HG03442 (cell line): Measurements from ENCODE around the gene CC2D2A.
"Not testable (repeated sequence)": the region's sequence is repeated elsewhere in the genome, so short reads cannot be mapped to it uniquely, and the experiment has no call there.

Experiments used
- ATAC-seq: cut with Tn5 transposase; IDR thresholded peaks from one replicate; pipeline ENCODE4 v1.9.1; 2021; ENCODE audit warnings: mild to moderate bottlenecking, moderate library complexity; ENCODE audit not compliant: unreplicated experiment

The CC2D2A gene

GRCh38 chr4:15513545-15513944 lies 43.9 kb downstream of the CC2D2A start:
- ATAC-seq: no peak

DNA sequence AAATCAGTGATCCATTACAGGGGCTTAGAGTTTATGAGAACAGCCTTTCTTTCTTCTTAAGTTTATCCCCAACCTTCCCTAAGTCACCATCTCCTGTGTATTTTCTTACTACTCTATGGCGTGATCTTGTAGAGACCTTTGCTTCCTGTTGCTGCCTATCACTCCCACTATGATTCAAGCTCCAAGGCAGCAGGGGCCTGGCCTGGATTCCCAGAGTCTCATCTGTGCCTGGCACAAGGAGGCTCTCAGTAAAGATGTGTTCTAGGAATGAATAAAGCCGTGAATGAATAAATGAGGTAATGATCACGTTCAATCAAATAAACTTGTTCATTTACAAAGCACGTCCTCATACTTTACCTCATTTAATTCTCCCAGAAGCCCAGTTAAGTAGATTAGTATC lies 45.4 kb downstream of the CC2D2A start:
- ATAC-seq: no peak

DNA sequence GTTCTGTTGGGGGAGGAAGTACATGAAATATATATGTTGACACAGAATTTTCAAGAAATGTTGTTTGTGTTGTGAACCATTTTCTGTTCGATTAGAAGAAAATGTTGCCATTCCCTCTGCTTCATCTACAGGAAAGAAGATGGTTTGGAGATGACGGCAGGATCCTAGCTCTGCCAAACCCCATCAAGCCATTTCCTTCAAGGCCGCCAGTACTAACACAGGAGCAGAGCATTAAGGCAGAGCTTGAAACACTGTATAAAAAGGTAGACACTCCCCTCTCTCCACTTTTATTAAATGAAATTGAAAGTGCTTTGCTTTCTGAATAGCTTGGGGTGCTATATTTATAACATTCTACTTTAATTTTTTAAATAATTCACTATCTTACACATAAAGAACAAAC lies 46.8 kb downstream of the CC2D2A start:
- no peak for ATAC-seq

- ATAC-seq: not testable (repeated sequence)
Observed at GRCh38 chr4:15517681-15518080, 48.0 kb downstream of the CC2D2A start.

GRCh38 chr4:15521442-15522039 lies 51.9 kb downstream of the CC2D2A start:
- no peak for ATAC-seq

DNA sequence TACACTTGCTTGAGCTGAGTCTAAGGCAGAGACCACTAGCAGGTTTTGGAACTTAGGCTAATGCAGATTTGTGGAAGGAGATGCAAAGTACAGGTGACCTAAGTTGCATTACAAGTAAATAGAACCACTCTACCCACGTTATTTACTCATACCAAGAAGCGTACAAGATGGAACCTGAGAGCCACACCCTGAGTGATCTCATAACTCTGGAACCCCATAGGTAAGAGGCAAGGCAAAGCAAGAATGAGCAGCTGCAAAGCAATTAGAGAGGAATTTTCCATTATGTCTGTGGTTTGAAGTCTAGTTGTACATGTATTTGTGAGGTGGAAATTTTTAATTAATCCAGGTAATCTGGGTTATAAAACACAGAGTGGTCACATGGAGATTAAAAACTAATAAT lies 55.4 kb downstream of the CC2D2A start:
- no peak for ATAC-seq

- no peak for ATAC-seq
Observed at GRCh38 chr4:15526924-15527592, 57.4 kb downstream of the CC2D2A start.

GRCh38 chr4:15531792-15532191 lies 62.1 kb downstream of the CC2D2A start:
- ATAC-seq: no peak

GRCh38 chr4:15533817-15534216 lies 64.1 kb downstream of the CC2D2A start:
- ATAC-seq: no peak

DNA sequence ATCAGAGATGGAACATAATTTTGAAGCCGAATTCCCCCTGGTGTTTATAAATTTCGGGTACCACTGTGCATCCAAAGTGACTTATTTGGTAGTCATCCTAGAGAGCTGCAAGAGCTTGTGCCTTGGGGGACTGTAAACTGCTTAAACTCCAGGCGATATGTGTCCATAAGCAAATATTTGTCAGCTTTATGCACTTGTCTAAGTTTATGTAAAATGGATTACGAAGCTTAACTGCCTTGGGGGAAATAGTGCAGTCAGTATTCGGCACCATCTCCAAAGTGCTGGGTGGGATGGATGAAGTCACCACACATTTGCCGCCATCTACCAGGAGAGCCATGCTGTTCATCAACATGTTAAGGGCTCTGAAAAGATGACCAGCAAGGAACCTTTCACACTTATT lies 65.9 kb downstream of the CC2D2A start:
- no peak for ATAC-seq

- ATAC-seq: no peak
Observed at GRCh38 chr4:15536552-15537499, 67.1 kb downstream of the CC2D2A start.

GRCh38 chr4:15541941-15542340 lies 72.3 kb downstream of the CC2D2A start:
- ATAC-seq: no peak

DNA sequence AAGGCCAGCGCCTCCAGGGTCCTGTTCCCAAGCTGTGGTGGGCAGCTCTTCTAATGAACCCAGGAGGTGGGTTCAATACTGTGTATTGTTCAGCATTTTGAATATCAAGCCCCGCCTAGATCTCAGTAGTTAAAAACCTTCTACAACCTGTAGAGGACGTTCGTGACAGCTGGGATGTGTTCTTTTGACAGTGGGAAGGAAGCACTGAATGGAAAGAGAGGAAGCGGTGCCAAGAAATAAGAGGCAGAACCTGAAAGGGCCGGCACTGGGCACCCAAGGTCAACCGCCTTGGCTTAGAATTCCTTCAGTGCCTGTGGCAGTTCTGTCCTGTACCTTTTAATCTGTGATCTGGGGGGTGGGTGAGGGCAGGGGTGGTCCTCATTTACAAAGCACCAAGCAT lies 73.1 kb downstream of the CC2D2A start:
- ATAC-seq: no peak

- no peak for ATAC-seq
Observed at GRCh38 chr4:15543537-15544247, 74.0 kb downstream of the CC2D2A start.

GRCh38 chr4:15544248-15544729 lies 74.6 kb downstream of the CC2D2A start:
- ATAC-seq: no peak

- no peak for ATAC-seq
Observed at GRCh38 chr4:15545371-15545770, 75.7 kb downstream of the CC2D2A start.

DNA sequence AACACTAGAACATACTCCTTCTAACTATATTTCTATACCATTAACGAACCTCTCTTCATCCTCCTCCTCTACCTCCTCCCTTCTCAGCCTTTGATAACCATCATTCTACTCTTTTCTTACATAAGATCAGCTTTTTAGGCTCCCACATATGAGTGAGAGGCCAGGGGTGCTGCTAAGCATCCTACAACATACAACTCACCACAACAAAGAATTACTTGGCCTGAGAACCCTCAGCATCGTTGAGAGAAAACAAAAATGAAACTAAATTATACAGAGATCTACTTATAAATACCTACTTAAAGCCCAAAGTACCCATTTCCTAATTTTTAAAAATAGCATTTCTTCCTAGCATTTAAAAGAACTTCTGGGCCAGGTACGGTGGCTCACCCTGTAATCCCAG lies 77.7 kb downstream of the CC2D2A start:
- ATAC-seq: peak; percentile 69

DNA sequence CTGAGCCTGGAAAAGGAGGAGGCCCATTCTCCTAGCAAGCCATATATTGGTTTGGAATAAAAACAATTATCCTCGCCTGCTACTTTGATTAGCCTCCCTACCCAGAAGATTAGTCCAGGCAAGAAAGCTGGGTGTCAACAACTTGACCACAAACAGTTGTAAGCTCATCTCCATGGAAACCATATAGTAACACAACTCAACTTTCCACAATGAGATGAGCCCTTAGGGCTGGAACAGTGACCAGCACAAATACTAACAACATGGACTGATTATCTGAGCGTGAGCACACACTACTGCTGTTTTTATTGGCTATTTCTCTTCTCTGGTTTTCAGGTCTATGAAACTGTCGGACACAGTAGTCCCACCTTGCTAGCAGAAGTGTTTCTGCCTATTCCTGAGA lies 80.8 kb downstream of the CC2D2A start:
- ATAC-seq: no peak

GRCh38 chr4:15551740-15552446 lies 82.2 kb downstream of the CC2D2A start:
- no peak for ATAC-seq
